ENCODE data around the gene SYNE1.
"Not testable (repeated sequence)": the region's sequence is repeated elsewhere in the genome, so short reads cannot be mapped to it uniquely, and the experiment has no call there.

SYNE1 gene

GRCh38 chr6:152540381-152540780, 96.8 kb downstream of the SYNE1 start:
- no peak for DNase-seq (ENCODE audit: low read depth)
- H3K4me3 ChIP-seq (ENCODE audit: low read length) = no peak overlapping the region
- no peak for TF ChIP-seq CTCF (conservative IDR thresholded peaks at IDR 0.05; ENCODE audit: low read depth, low read length)

- TF ChIP-seq CTCF (conservative IDR thresholded peaks at IDR 0.05; ENCODE audit: low read depth, low read length) = no peak
- DNase-seq (ENCODE audit: low read depth) = no peak
- H3K4me3 ChIP-seq (ENCODE audit: low read length) = no peak overlapping the region
Measured at GRCh38 chr6:152534541-152534940, 102.6 kb downstream of the SYNE1 start.

GRCh38 chr6:152532556-152533422, 104.4 kb downstream of the SYNE1 start:
- DNase-seq (ENCODE audit: low read depth) = no peak
- no peak overlapping the region for H3K4me3 ChIP-seq (ENCODE audit: low read length)
- no peak for TF ChIP-seq CTCF (conservative IDR thresholded peaks at IDR 0.05; ENCODE audit: low read depth, low read length)

- no peak for DNase-seq (ENCODE audit: low read depth)
Measured at GRCh38 chr6:152531659-152532058, 105.5 kb downstream of the SYNE1 start.

GRCh38 chr6:152529369-152529768, 107.8 kb downstream of the SYNE1 start:
- H3K4me3 ChIP-seq (ENCODE audit: low read length) = no peak overlapping the region
- no peak for TF ChIP-seq CTCF (conservative IDR thresholded peaks at IDR 0.05; ENCODE audit: low read depth, low read length)
- DNase-seq (ENCODE audit: low read depth) = no peak

More at GRCh38 chr6:152531659-152532058, 105.5 kb downstream of the SYNE1 start:
- no peak for TF ChIP-seq CTCF (conservative IDR thresholded peaks at IDR 0.05; ENCODE audit: low read depth, low read length)
- no peak overlapping the region for H3K4me3 ChIP-seq (ENCODE audit: low read length)

- H3K4me3 ChIP-seq (ENCODE audit: low read length); DNase-seq (ENCODE audit: low read depth): not testable (repeated sequence)
Measured at GRCh38 chr6:152514120-152514519, 123.0 kb downstream of the SYNE1 start.

GRCh38 chr6:152509916-152510315, 127.2 kb downstream of the SYNE1 start:
- no peak for DNase-seq (ENCODE audit: low read depth)
- TF ChIP-seq CTCF (conservative IDR thresholded peaks at IDR 0.05; ENCODE audit: low read depth, low read length) = no peak
- no peak overlapping the region for H3K4me3 ChIP-seq (ENCODE audit: low read length)

Data from retinal pigment epithelial cell (primary cell).